Panc1 (cell line): ENCODE results near the gene SLC35F5. TPM values are rescaled to one million over a fixed set of nuclear protein-coding genes. Genes with fewer than 3 reads are reported as not detected.

ENCODE experiments used
- ATAC-seq: fragments of 200-7000 bp; cut with Tn5 transposase; 2 replicates; pipeline ENCODE4 v1.9.1; 2020; ENCODE audit warnings: mild to moderate bottlenecking, moderate library complexity
- BruUV-seq: library from RNA; stranded (reverse); fragments of 400-500 nt; replicated peaks from 2 replicates; lab custom pipeline; 2021; lab: Mats Ljungman, UMichigan
- CTCF ChIA-PET: fragments of 300-600 bp; sonication (Branson Sonifier 250); formaldehyde crosslinking; loops from one replicate; lab custom pipeline; 2022; ENCODE audit warnings: antibody characterized with exemption; lab: Charles Lee
- POLR2A ChIA-PET: fragments of 300-600 bp; sonication (Branson Sonifier 250); formaldehyde crosslinking; loops from one replicate; lab custom pipeline; 2022; ENCODE audit warnings: antibody characterized with exemption; lab: Charles Lee
- DNase-seq: peaks from one replicate; pipeline ENCODE4 v3.0.0-alpha.2; 2010; ENCODE audit warnings: low read depth, low spot score
- H3K27ac ChIP-seq: 2 replicates; pipeline ENCODE4 v1.5.1; 2011; ENCODE audit warnings: mild to moderate bottlenecking, low read length, inconsistent platforms
- H3K27me3 ChIP-seq: fragments of 200-500 bp; sonication (Bioruptor generic); 2 replicates; pipeline ENCODE4 v1.6.0; 2014; ENCODE audit warnings: low read length, inconsistent platforms; ENCODE audit not compliant: control insufficient read depth, insufficient read depth
- H3K36me3 ChIP-seq: fragments of 200-500 bp; sonication (Bioruptor generic); 2 replicates; pipeline ENCODE4 v1.5.1; 2014; ENCODE audit warnings: inconsistent platforms, mild to moderate bottlenecking, low read length, moderate library complexity; ENCODE audit not compliant: control insufficient read depth, insufficient read depth
- H3K4me1 ChIP-seq: 2 replicates; pipeline ENCODE4 v1.5.1; 2011; ENCODE audit warnings: inconsistent platforms, mild to moderate bottlenecking, low read length, moderate library complexity; ENCODE audit not compliant: control insufficient read depth, insufficient read depth
- H3K4me3 ChIP-seq, 2 experiments: 2 replicates each; pipeline ENCODE4 v1.5.1; 2011 to 2012; ENCODE audit warnings: low read depth in 2 of 2, low read length in 2 of 2, mild to moderate bottlenecking in 2 of 2, inconsistent platforms in 1 of 2, moderate library complexity in 1 of 2
- H3K9me3 ChIP-seq: fragments of 200-500 bp; sonication (Bioruptor generic); 2 replicates; pipeline ENCODE4 v1.5.1; 2014; ENCODE audit warnings: low read depth, mild to moderate bottlenecking, inconsistent platforms, low read length, moderate library complexity; ENCODE audit not compliant: control insufficient read depth, insufficient read depth
- POLR2AphosphoS5 ChIP-seq: IDR thresholded peaks from 2 replicates; pipeline ENCODE4 v1.6.1; 2012; ENCODE audit warnings: mild to moderate bottlenecking, low read depth, low read length, moderate library complexity
- SIN3A ChIP-seq: IDR thresholded peaks from 2 replicates; pipeline ENCODE4 v1.6.1; 2012; ENCODE audit warnings: low read depth, mild to moderate bottlenecking, low read length, moderate library complexity, borderline replicate concordance; ENCODE audit not compliant: insufficient read depth
- TCF7L2 ChIP-seq: IDR thresholded peaks from 2 replicates; pipeline ENCODE4 v1.6.1; 2011; ENCODE audit warnings: mild to moderate bottlenecking, low read depth, low read length, inconsistent platforms
- in situ Hi-C: cut with HindIII; loops from 2 replicates; pipeline ENCODE4 v1.10.0; 2016; ENCODE audit warnings: low sequenced_read_pairs, low pct_unique_long_range_greater_than_20kb
- intact Hi-C: fragments of 100-400 bp; cut with micrococcal nuclease; formaldehyde crosslinking; loops from one replicate; pipeline ENCODE4 v1.10.0; 2022; ENCODE audit not compliant: unreplicated experiment
- total RNA-seq: library from RNA; stranded (reverse); gene quantifications from one replicate; pipeline ENCODE4 v1.2.1, GENCODE V29; 2021; ENCODE audit not compliant: unreplicated experiment
- TF ChIP-seq, protein P1 (sequence below): fragments of 450-650 bp; IDR thresholded peaks from 2 replicates; pipeline ENCODE4 v1.5.1; 2017; ENCODE audit warnings: mild to moderate bottlenecking
- TF ChIP-seq, protein P2 (sequence below), 2 experiments: IDR thresholded peaks; 2 replicates each; pipeline ENCODE4 v1.6.1; 2011 to 2012; ENCODE audit warnings: low read depth in 2 of 2, control low read depth in 1 of 2, low read length in 1 of 2, mild to moderate bottlenecking in 1 of 2, moderate library complexity in 1 of 2; ENCODE audit not compliant: insufficient read depth in 1 of 2

The SLC35F5 gene
- total RNA-seq, 1 experiment from 2014 or later, result 89.8 TPM

GRCh38 chr2:113724010-113724409, 32.4 kb downstream of the SLC35F5 start:
- Histone ChIP-seq H3K36me3 (peaks cover 4% of the 10 kb centered on the region; the same call in 1 of the 2 replicates), H3K4me1 (no peaks in the 10 kb centered on the region), H3K9me3 (no peaks in the 10 kb centered on the region), H3K4me3 (no peak overlapping the region), H3K27ac (no peak overlapping the region), H3K27me3 (no peaks in the 10 kb centered on the region)
- no peak for ATAC-seq
- CTCF ChIA-PET, result no interaction called here
- BruUV-seq, result no TSS peak
- intact Hi-C loops, result no loop called here
- POLR2A ChIA-PET, result no interaction called here
- no peak for DNase-seq
- TF ChIP-seq, protein P1, sequence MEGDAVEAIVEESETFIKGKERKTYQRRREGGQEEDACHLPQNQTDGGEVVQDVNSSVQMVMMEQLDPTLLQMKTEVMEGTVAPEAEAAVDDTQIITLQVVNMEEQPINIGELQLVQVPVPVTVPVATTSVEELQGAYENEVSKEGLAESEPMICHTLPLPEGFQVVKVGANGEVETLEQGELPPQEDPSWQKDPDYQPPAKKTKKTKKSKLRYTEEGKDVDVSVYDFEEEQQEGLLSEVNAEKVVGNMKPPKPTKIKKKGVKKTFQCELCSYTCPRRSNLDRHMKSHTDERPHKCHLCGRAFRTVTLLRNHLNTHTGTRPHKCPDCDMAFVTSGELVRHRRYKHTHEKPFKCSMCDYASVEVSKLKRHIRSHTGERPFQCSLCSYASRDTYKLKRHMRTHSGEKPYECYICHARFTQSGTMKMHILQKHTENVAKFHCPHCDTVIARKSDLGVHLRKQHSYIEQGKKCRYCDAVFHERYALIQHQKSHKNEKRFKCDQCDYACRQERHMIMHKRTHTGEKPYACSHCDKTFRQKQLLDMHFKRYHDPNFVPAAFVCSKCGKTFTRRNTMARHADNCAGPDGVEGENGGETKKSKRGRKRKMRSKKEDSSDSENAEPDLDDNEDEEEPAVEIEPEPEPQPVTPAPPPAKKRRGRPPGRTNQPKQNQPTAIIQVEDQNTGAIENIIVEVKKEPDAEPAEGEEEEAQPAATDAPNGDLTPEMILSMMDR, result no peak
- TF ChIP-seq, protein P2, sequence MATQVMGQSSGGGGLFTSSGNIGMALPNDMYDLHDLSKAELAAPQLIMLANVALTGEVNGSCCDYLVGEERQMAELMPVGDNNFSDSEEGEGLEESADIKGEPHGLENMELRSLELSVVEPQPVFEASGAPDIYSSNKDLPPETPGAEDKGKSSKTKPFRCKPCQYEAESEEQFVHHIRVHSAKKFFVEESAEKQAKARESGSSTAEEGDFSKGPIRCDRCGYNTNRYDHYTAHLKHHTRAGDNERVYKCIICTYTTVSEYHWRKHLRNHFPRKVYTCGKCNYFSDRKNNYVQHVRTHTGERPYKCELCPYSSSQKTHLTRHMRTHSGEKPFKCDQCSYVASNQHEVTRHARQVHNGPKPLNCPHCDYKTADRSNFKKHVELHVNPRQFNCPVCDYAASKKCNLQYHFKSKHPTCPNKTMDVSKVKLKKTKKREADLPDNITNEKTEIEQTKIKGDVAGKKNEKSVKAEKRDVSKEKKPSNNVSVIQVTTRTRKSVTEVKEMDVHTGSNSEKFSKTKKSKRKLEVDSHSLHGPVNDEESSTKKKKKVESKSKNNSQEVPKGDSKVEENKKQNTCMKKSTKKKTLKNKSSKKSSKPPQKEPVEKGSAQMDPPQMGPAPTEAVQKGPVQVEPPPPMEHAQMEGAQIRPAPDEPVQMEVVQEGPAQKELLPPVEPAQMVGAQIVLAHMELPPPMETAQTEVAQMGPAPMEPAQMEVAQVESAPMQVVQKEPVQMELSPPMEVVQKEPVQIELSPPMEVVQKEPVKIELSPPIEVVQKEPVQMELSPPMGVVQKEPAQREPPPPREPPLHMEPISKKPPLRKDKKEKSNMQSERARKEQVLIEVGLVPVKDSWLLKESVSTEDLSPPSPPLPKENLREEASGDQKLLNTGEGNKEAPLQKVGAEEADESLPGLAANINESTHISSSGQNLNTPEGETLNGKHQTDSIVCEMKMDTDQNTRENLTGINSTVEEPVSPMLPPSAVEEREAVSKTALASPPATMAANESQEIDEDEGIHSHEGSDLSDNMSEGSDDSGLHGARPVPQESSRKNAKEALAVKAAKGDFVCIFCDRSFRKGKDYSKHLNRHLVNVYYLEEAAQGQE (IDR thresholded peaks at IDR 0.05; ENCODE audit: insufficient read depth in 1 of 2, low read depth in 2 of 2, low read length in 1 of 2), result no peak
- TF ChIP-seq TCF7L2 (no peak), POLR2AphosphoS5 (no peak), SIN3A (no peak)
- in situ Hi-C loops, result no loop called here

- no peaks in the 10 kb centered on the region for H3K27me3 ChIP-seq
- no peaks in the 10 kb centered on the region for H3K9me3 ChIP-seq
- BruUV-seq, result no TSS peak
- peaks cover 4% of the 10 kb centered on the region; the same call in 1 of the 2 replicates for H3K36me3 ChIP-seq
- no peaks in the 10 kb centered on the region for H3K4me1 ChIP-seq
- in situ Hi-C loops (no loop called here), intact Hi-C loops (no loop called here)
- CTCF ChIA-PET, result no interaction called here
- no peak for TF ChIP-seq TCF7L2
- TF ChIP-seq, protein P1, result no peak
- TF ChIP-seq POLR2AphosphoS5, result no peak
- TF ChIP-seq, protein P2 (IDR thresholded peaks at IDR 0.05; ENCODE audit: insufficient read depth in 1 of 2, low read depth in 2 of 2, low read length in 1 of 2), result no peak
- no peak for TF ChIP-seq SIN3A
- H3K27ac ChIP-seq, result no peak overlapping the region
- no peak for DNase-seq
- ATAC-seq, result no peak
- H3K4me3 ChIP-seq, result no peak overlapping the region
- POLR2A ChIA-PET, result no interaction called here
Observed at GRCh38 chr2:113723411-113723810, 33.0 kb downstream of the SLC35F5 start.
